ENCODE results near the gene GPATCH3.

GPATCH3 gene

GRCh38 chr1:26945138-26945537 lies 44.9 kb upstream of the GPATCH3 start:
- H3K4me3 ChIP-seq (ENCODE audit: low read depth, low read length), result no peak overlapping the region
- no peak for DNase-seq (ENCODE audit: low read depth, low spot score)
- no peak for TF ChIP-seq CTCF (IDR thresholded peaks at IDR 0.05; ENCODE audit: low read depth, low read length)
- in situ Hi-C loops (cut with HindIII; ENCODE audit: low sequenced_read_pairs), result no loop called here

GRCh38 chr1:26942656-26943055 lies 42.4 kb upstream of the GPATCH3 start:
- in situ Hi-C loops (cut with HindIII; ENCODE audit: low sequenced_read_pairs), result no loop called here
- no peak overlapping the region for H3K4me3 ChIP-seq (ENCODE audit: low read depth, low read length)
- DNase-seq (ENCODE audit: low read depth, low spot score), result no peak
- TF ChIP-seq CTCF (IDR thresholded peaks at IDR 0.05; ENCODE audit: low read depth, low read length), result no peak

DNA sequence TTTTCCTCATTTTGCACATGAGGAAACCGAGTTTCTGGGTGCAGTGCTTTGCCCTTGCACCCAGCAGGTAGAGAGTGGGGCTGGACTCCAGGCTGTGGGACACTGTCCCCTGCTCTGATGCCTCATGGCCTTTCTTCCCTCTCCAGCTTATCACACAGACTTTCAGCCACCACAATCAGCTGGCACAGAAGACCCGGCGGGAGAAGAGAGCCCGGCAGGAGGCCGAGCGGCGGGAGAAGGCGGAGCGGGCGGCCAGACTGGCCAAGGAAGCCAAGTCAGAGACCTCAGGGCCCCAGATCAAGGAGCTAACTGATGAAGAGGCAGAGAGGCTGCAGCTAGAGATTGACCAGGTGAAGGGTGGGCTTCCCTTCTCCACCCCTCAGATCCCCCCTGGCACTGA lies 41.0 kb upstream of the GPATCH3 start:
- no peak for TF ChIP-seq CTCF (IDR thresholded peaks at IDR 0.05; ENCODE audit: low read depth, low read length)
- no peak overlapping the region for H3K4me3 ChIP-seq (ENCODE audit: low read depth, low read length)
- in situ Hi-C loops (cut with HindIII; ENCODE audit: low sequenced_read_pairs), result no loop called here
- DNase-seq (ENCODE audit: low read depth, low spot score), result no peak

DNA sequence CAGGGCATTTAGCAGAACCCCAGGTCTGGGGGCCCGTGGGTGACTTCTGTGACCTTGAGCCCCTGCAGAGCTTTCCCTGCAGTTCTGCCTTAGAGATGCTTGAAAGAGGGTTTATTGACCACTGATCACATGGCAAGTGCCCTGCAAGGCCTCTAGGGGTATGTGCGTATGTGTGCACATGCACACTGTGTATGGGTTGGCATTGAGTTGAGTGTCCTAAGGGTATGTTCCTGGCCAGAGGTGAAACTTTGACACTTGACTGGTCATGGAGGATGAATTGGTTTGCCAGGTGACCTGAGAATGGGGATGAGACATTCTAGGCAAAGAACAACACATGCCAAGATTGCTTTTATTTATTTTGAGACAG lies 38.4 kb upstream of the GPATCH3 start:
- H3K4me3 ChIP-seq (ENCODE audit: low read depth, low read length), result no peak overlapping the region
- TF ChIP-seq CTCF (IDR thresholded peaks at IDR 0.05; ENCODE audit: low read depth, low read length), result no peak
- DNase-seq (ENCODE audit: low read depth, low spot score), result no peak
- in situ Hi-C loops (cut with HindIII; ENCODE audit: low sequenced_read_pairs), result no loop called here

DNA sequence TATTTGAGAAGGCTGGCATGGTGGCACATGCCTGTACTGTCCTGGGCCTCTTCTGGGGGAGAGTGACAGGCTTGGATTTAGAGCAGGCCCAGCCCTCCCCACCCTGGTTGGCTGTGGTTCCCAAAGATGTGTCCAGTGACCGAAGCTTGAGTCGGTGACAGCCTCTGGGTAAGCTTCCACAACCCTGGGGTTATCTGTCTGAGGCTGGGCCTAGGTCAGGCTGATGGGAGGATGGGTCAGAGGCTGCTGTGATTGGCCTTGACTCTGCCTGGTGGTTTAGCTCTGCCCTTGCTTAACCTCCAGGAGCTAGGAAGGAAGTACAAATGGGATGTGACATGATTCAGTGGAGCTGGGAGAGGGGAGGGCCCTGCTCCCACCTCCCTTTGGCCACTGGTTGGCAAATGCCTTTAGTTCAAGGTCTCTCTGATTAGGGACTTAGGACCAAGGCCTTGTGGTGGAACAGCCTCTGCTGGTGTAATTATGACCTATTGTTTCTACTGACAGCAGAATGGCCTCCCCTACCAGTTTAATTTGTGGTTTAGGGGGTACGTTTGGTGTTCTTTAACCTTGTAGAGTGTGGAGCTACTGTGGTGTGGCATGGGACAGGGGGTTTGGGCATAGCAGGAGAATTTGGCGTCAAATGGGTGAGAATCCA lies 37.9 kb upstream of the GPATCH3 start:
- no peak for DNase-seq (ENCODE audit: low read depth, low spot score)
- TF ChIP-seq CTCF (IDR thresholded peaks at IDR 0.05; ENCODE audit: low read depth, low read length), result no peak
- H3K4me3 ChIP-seq (ENCODE audit: low read depth, low read length), result no peak overlapping the region
- in situ Hi-C loops (cut with HindIII; ENCODE audit: low sequenced_read_pairs), result no loop called here

DNA sequence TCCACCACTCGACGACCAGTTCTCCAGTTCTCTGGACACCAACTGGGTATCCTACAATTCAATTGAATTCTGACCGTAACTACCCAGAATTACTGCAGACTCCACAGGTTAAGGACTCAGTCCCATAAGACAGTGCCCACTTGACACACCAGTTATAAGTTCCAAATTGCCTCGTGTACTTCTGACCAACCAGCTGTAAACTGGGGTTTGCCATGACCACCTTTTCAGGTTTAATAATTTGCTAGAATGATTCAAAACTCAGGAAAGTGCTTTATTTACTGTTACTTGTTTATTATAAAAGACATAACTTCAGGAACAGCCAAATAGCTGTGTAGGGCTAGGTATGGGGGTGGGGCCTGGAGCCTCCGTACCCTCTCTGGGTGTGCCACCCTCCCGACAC lies 36.6 kb upstream of the GPATCH3 start:
- no peak overlapping the region for H3K4me3 ChIP-seq (ENCODE audit: low read depth, low read length)
- DNase-seq (ENCODE audit: low read depth, low spot score), result no peak
- in situ Hi-C loops (cut with HindIII; ENCODE audit: low sequenced_read_pairs), result no loop called here
- TF ChIP-seq CTCF (IDR thresholded peaks at IDR 0.05; ENCODE audit: low read depth, low read length), result no peak

GRCh38 chr1:26932531-26932930 lies 32.3 kb upstream of the GPATCH3 start:
- no peak for DNase-seq (ENCODE audit: low read depth, low spot score)
- no peak overlapping the region for H3K4me3 ChIP-seq (ENCODE audit: low read depth, low read length)
- in situ Hi-C loops (cut with HindIII; ENCODE audit: low sequenced_read_pairs), result no loop called here
- no peak for TF ChIP-seq CTCF (IDR thresholded peaks at IDR 0.05; ENCODE audit: low read depth, low read length)
